Calu3 (cell line): Measurements from ENCODE around the gene EXOC2. TPM values are rescaled to one million over a fixed set of nuclear protein-coding genes. Genes with fewer than 3 reads are reported as not detected.

ENCODE experiments used
- BruUV-seq: library from RNA; stranded (reverse); fragments of 400-500 nt; replicated peaks from 2 replicates; lab custom pipeline; 2021; lab: Mats Ljungman, UMichigan
- CTCF ChIA-PET: fragments of 300-600 bp; sonication (Branson Sonifier 250); formaldehyde crosslinking; loops from one replicate; lab custom pipeline; 2022; ENCODE audit warnings: antibody characterized with exemption; lab: Charles Lee
- DNase-seq: peaks from one replicate; pipeline ENCODE4 v3.0.0; 2022
- H3K27ac Mint-ChIP-seq: one replicate; pipeline ENCODE4 v1.8.0; 2022; ENCODE audit warnings: mixed read lengths; ENCODE audit not compliant: unreplicated experiment
- H3K27me3 Mint-ChIP-seq: one replicate; pipeline ENCODE4 v1.8.0; 2022; ENCODE audit warnings: mixed read lengths; ENCODE audit not compliant: unreplicated experiment
- H3K36me3 Mint-ChIP-seq: one replicate; pipeline ENCODE4 v1.8.0; 2022; ENCODE audit warnings: mild to moderate bottlenecking, moderate library complexity, mixed read lengths; ENCODE audit not compliant: insufficient read depth, unreplicated experiment
- H3K4me1 Mint-ChIP-seq: one replicate; pipeline ENCODE4 v1.8.0; 2022; ENCODE audit warnings: mild to moderate bottlenecking, low read depth, mixed read lengths; ENCODE audit not compliant: unreplicated experiment
- H3K4me3 Mint-ChIP-seq: one replicate; pipeline ENCODE4 v1.8.0; 2022; ENCODE audit warnings: mild to moderate bottlenecking, low read depth, moderate library complexity, mixed read lengths; ENCODE audit not compliant: unreplicated experiment
- H3K9me3 Mint-ChIP-seq: one replicate; pipeline ENCODE4 v1.8.0; 2022; ENCODE audit warnings: low read depth, mixed read lengths; ENCODE audit not compliant: unreplicated experiment
- CTCF ChIP-seq: fragments of 200-600 bp; IDR thresholded peaks from one replicate; pipeline ENCODE4 v1.8.0; 2022; ENCODE audit warnings: antibody characterized with exemption; ENCODE audit not compliant: unreplicated experiment
- intact Hi-C: fragments of 100-400 bp; cut with micrococcal nuclease; formaldehyde crosslinking; loops from one replicate; pipeline ENCODE4 v1.10.0; 2022; ENCODE audit not compliant: unreplicated experiment
- total RNA-seq: library from RNA; stranded (reverse); gene quantifications from 2 replicates; pipeline ENCODE4 v1.2.3, GENCODE V29; 2022

Gene EXOC2
- total RNA-seq, 1 experiment from 2014 or later = 13.2 TPM

- no peak for TF ChIP-seq CTCF
- Mint-ChIP-seq H3K27ac (no peak overlapping the region), H3K9me3 (no peaks in the 10 kb centered on the region), H3K4me1 (no peaks in the 10 kb centered on the region), H3K27me3 (no peaks in the 10 kb centered on the region), H3K36me3 (peaks cover 7% of the 10 kb centered on the region), H3K4me3 (no peak overlapping the region)
- intact Hi-C loops = no loop called here
- CTCF ChIA-PET = no interaction called here
- no TSS peak for BruUV-seq
- DNase-seq = no peak
These were observed 144.8 kb downstream of the EXOC2 start for GRCh38 chr6:548091-548490.

- CTCF ChIA-PET = no interaction called here
- H3K4me3 Mint-ChIP-seq = no peak overlapping the region
- intact Hi-C loops = no loop called here
- BruUV-seq = no TSS peak
- no peak for DNase-seq
- no peaks in the 10 kb centered on the region for H3K27me3 Mint-ChIP-seq
- peaks cover 10% of the 10 kb centered on the region for H3K4me1 Mint-ChIP-seq
- no peak for TF ChIP-seq CTCF
- no peak overlapping the region for H3K27ac Mint-ChIP-seq
- no peaks in the 10 kb centered on the region for H3K36me3 Mint-ChIP-seq
- H3K9me3 Mint-ChIP-seq = peaks cover 5% of the 10 kb centered on the region
These were observed 152.4 kb downstream of the EXOC2 start for GRCh38 chr6:540490-540889.

- no peaks in the 10 kb centered on the region for H3K36me3 Mint-ChIP-seq
- H3K9me3 Mint-ChIP-seq = peaks cover 5% of the 10 kb centered on the region
- H3K27ac Mint-ChIP-seq = no peak overlapping the region
- intact Hi-C loops = no loop called here
- BruUV-seq = no TSS peak
- CTCF ChIA-PET = no interaction called here
- H3K27me3 Mint-ChIP-seq = no peaks in the 10 kb centered on the region
- H3K4me3 Mint-ChIP-seq = no peak overlapping the region
- peaks cover 10% of the 10 kb centered on the region for H3K4me1 Mint-ChIP-seq
- no peak for DNase-seq
- no peak for TF ChIP-seq CTCF
These were observed 155.8 kb downstream of the EXOC2 start for GRCh38 chr6:537114-537513.

- Mint-ChIP-seq H3K27me3 (no peaks in the 10 kb centered on the region), H3K4me1 (no peaks in the 10 kb centered on the region), H3K27ac (no peak overlapping the region), H3K9me3 (no peaks in the 10 kb centered on the region), H3K36me3 (peaks cover 5% of the 10 kb centered on the region), H3K4me3 (no peak overlapping the region)
- intact Hi-C loops = no loop called here
- BruUV-seq = no TSS peak
- CTCF ChIA-PET = no interaction called here
- DNase-seq = no peak
- no peak for TF ChIP-seq CTCF
These were observed 162.5 kb downstream of the EXOC2 start for GRCh38 chr6:530425-530824.
